HepG2 (cell line): ENCODE data around the gene GPX1. TPM values are rescaled to one million over a fixed set of nuclear protein-coding genes. Genes with fewer than 3 reads are reported as not detected.
A peak's percentile ranks its signal among the peaks of the same experiment; 100 is the strongest.

Experiments used
- ATAC-seq: fragments of 200-7000 bp; cut with Tn5 transposase; 3 replicates; pipeline ENCODE4 v1.9.1; 2020; ENCODE audit warnings: mild to moderate bottlenecking, moderate library complexity
- BruUV-seq: library from RNA; stranded (reverse); fragments of 400-500 nt; replicated peaks from 2 replicates; lab custom pipeline; 2021; lab: Mats Ljungman, UMichigan
- CTCF ChIA-PET: fragments of 300-600 bp; formaldehyde crosslinking; extraction: SDS; loops from one replicate; lab custom pipeline; 2021; ENCODE audit warnings: low total read pairs, inconsistent platforms, low intra/inter-chr PET ratio; lab: Yijun Ruan, JAX
- POLR2A ChIA-PET: fragments of 350-600 bp; sonication (Branson Sonifier 250); formaldehyde crosslinking; loops from one replicate; lab custom pipeline; 2020; ENCODE audit warnings: antibody characterized with exemption, inconsistent platforms; lab: Yijun Ruan, JAX
- DNase-seq: peaks from one replicate; pipeline ENCODE4 v3.0.0-alpha.2; 2015; ENCODE audit warnings: low spot score
- FAIRE-seq: peaks from 3 replicates; lab custom pipeline; 2011; peaks lifted over from hg19 to GRCh38; lab: Jason Lieb, UNC
- H2AFZ ChIP-seq: one replicate; pipeline ENCODE4 v1.6.1; 2011; ENCODE audit warnings: low read length, inconsistent platforms
- H3K27ac ChIP-seq: fragments of 300-600 bp; 3 replicates; pipeline ENCODE4 v1.8.0; 2011; ENCODE audit warnings: mixed run types, mild to moderate bottlenecking, mixed read lengths, low read length, inconsistent platforms; ENCODE audit not compliant: insufficient read depth; ENCODE audit errors: extremely low read length
- H3K27me3 ChIP-seq, 2 experiments: fragments of 200-600 bp in 1 of 2; 2 replicates in 1 of 2; 3 replicates in 1 of 2; pipeline versions ENCODE4 v1.6.0 to v1.8.0; 2011; ENCODE audit warnings: low read length in 2 of 2, mild to moderate bottlenecking in 2 of 2, moderate library complexity in 2 of 2, inconsistent platforms in 1 of 2; ENCODE audit not compliant: insufficient read depth in 2 of 2, control insufficient read depth in 1 of 2
- H3K36me3 ChIP-seq, 2 experiments: fragments of 200-600 bp in 1 of 2; replicated peaks in 1 of 2; 2 replicates in 1 of 2; 3 replicates in 1 of 2; pipeline versions ENCODE4 v1.5.1 to v1.8.0; 2011; ENCODE audit warnings: low read length in 2 of 2, inconsistent platforms in 1 of 2; ENCODE audit not compliant: insufficient read depth in 2 of 2, control insufficient read depth in 1 of 2
- H3K4me1 ChIP-seq: 2 replicates; pipeline ENCODE4 v1.5.1; 2012; ENCODE audit warnings: low read length, inconsistent platforms; ENCODE audit not compliant: insufficient read depth
- H3K4me2 ChIP-seq: 2 replicates; pipeline ENCODE4 v1.6.0; 2011; ENCODE audit warnings: low read depth, low read length, inconsistent platforms
- H3K4me3 ChIP-seq, 3 experiments: fragments of 200-600 bp in 1 of 3; sonication (generic), shearing (Covaris generic) in 1 of 3; replicated peaks in 1 of 3; 2 replicates each; pipeline ENCODE4 v1.5.1; 2011 to 2016; ENCODE audit warnings: low read length in 3 of 3, inconsistent platforms in 2 of 3, low read depth in 2 of 3, mild to moderate bottlenecking in 2 of 3, control low read depth in 1 of 3, mixed read lengths in 1 of 3; ENCODE audit not compliant: insufficient read depth in 1 of 3
- H3K79me2 ChIP-seq: one replicate; pipeline ENCODE4 v1.6.1; 2011; ENCODE audit warnings: low read length, inconsistent platforms; ENCODE audit not compliant: insufficient read depth
- H3K9ac ChIP-seq: 2 replicates; pipeline ENCODE4 v1.6.0; 2011; ENCODE audit warnings: mild to moderate bottlenecking, low read depth, low read length, inconsistent platforms; ENCODE audit not compliant: insufficient read depth
- H3K9me3 ChIP-seq: 2 replicates; pipeline ENCODE4 v1.5.1; 2012; ENCODE audit warnings: mild to moderate bottlenecking, low read length
- H4K20me1 ChIP-seq: 2 replicates; pipeline ENCODE4 v1.6.0; 2011; ENCODE audit warnings: inconsistent platforms, mild to moderate bottlenecking, low read length, moderate library complexity; ENCODE audit not compliant: insufficient read depth
- DPF2 ChIP-seq: sonication (generic); formaldehyde crosslinking; IDR thresholded peaks from 2 replicates; pipeline ENCODE4 v1.4.0; 2020; ENCODE audit warnings: mild to moderate bottlenecking, low read depth, missing genetic modification reagents, borderline replicate concordance
- LCORL ChIP-seq, 2 experiments: fragments of 450-650 bp in 1 of 2; sonication (generic) in 1 of 2; formaldehyde crosslinking in 1 of 2; IDR thresholded peaks; 2 replicates each; pipeline versions ENCODE4 v1.5.0 to v1.6.1; 2017 to 2020; ENCODE audit warnings: antibody characterized with exemption in 1 of 2, missing genetic modification reagents in 1 of 2
- MAF1 ChIP-seq: sonication (generic); formaldehyde crosslinking; IDR thresholded peaks from 2 replicates; pipeline ENCODE4 v1.5.0; 2020; ENCODE audit warnings: missing genetic modification reagents, borderline replicate concordance
- MTA1 ChIP-seq: sonication (generic); formaldehyde crosslinking; IDR thresholded peaks from 2 replicates; pipeline ENCODE4 v1.4.0; 2020; ENCODE audit warnings: missing genetic modification reagents, mild to moderate bottlenecking, borderline replicate concordance
- NFE2 ChIP-seq: sonication (generic); formaldehyde crosslinking; IDR thresholded peaks from 2 replicates; pipeline ENCODE4 v1.4.0; 2020; ENCODE audit warnings: missing genetic modification reagents
- PPARG ChIP-seq: conservative IDR thresholded peaks from 2 replicates; pipeline ENCODE4 v1.6.1; 2016; ENCODE audit warnings: missing biosample characterization, missing genetic modification reagents
- RBM22 ChIP-seq: fragments of 200-400 bp; formaldehyde crosslinking; optimal IDR thresholded peaks from 2 replicates; pipeline ENCODE3; 2017; ENCODE audit warnings: mild to moderate bottlenecking, low read length, moderate library complexity
- RORA ChIP-seq: sonication (generic); formaldehyde crosslinking; IDR thresholded peaks from 2 replicates; pipeline ENCODE4 v1.5.0; 2020; ENCODE audit warnings: mild to moderate bottlenecking, missing genetic modification reagents, moderate library complexity
- SNAPC2 ChIP-seq: sonication (generic); formaldehyde crosslinking; IDR thresholded peaks from 2 replicates; pipeline ENCODE4 v1.8.1; 2022; ENCODE audit warnings: mild to moderate bottlenecking, missing genetic modification reagents
- SSRP1 ChIP-seq: IDR thresholded peaks from 2 replicates; pipeline ENCODE4 v1.6.1; 2016; ENCODE audit warnings: control low read depth
- SYNCRIP ChIP-seq: fragments of 200-400 bp; formaldehyde crosslinking; IDR thresholded peaks from 2 replicates; pipeline ENCODE4 v1.6.1; 2018; ENCODE audit warnings: mild to moderate bottlenecking, low read depth, low read length; ENCODE audit not compliant: insufficient read depth
- ZNF256 ChIP-seq: sonication (generic); formaldehyde crosslinking; conservative IDR thresholded peaks from 2 replicates; pipeline ENCODE4 v1.4.0; 2020; ENCODE audit warnings: missing genetic modification reagents
- ZNF354B ChIP-seq: sonication (generic); formaldehyde crosslinking; IDR thresholded peaks from 2 replicates; pipeline ENCODE4 v1.8.0; 2022; ENCODE audit warnings: mild to moderate bottlenecking, missing genetic modification reagents
- ZNF382 ChIP-seq: sonication (generic); formaldehyde crosslinking; IDR thresholded peaks from 2 replicates; pipeline ENCODE4 v1.5.0; 2020; ENCODE audit warnings: missing genetic modification reagents, mild to moderate bottlenecking, borderline replicate concordance
- WGBS: methylation state at CpG from one replicate; pipeline ENCODE4 v1.1.6; 2017; ENCODE audit warnings: low lambda C conversion rate; 5-methylcytosine and 5-hydroxymethylcytosine counted together
- in situ Hi-C: cut with HindIII; loops from 2 replicates; pipeline ENCODE4 v1.10.0; 2017; ENCODE audit warnings: low pct_unique_long_range_greater_than_20kb; ENCODE audit not compliant: extremely low pct_ligation_motif_present
- intact Hi-C: fragments of 100-400 bp; cut with micrococcal nuclease; formaldehyde crosslinking; loops from one replicate; pipeline ENCODE4 v1.10.0; 2022; ENCODE audit not compliant: unreplicated experiment
- polyA plus RNA-seq, 8 experiments: library from polyadenylated mRNA; depleted of rRNA in 3 of 8; stranded (reverse) in 7 of 8; unstranded in 1 of 8; fragments of >200 nt; fragmentation: Illumina TruSeq in 4 of 8; extraction: Trizol in 4 of 8; gene quantifications; 2 replicates each; pipeline versions ENCODE4 v1.2.1 to v1.2.3, GENCODE V29; 2011 to 2016; ENCODE audit warnings: low read depth in 4 of 8, missing spikeins in 1 of 8, mixed read lengths in 1 of 8; ENCODE audit not compliant: insufficient read depth in 1 of 8
- total RNA-seq, 5 experiments: library from RNA; depleted of rRNA; stranded (reverse); fragments of >200 nt; fragmentation: Illumina TruSeq; extraction: Trizol; gene quantifications; 2 replicates each; pipeline ENCODE4 v1.2.3, GENCODE V29; 2016; ENCODE audit warnings: low read depth in 1 of 5
- TF ChIP-seq, protein P1 (sequence below): sonication (generic); formaldehyde crosslinking; IDR thresholded peaks from 2 replicates; pipeline ENCODE4 v1.4.0; 2020; ENCODE audit warnings: missing genetic modification reagents, mild to moderate bottlenecking, borderline replicate concordance
- TF ChIP-seq, protein P2 (sequence below): fragments of 450-650 bp; IDR thresholded peaks from 2 replicates; pipeline ENCODE4 v1.6.1; 2016

Gene GPX1
- total and polyA plus RNA-seq, 2 of the 13 experiments (the other 11 are each of a cell fraction or from before 2014, with no cell fraction given): 149 to 168 TPM

DNA sequence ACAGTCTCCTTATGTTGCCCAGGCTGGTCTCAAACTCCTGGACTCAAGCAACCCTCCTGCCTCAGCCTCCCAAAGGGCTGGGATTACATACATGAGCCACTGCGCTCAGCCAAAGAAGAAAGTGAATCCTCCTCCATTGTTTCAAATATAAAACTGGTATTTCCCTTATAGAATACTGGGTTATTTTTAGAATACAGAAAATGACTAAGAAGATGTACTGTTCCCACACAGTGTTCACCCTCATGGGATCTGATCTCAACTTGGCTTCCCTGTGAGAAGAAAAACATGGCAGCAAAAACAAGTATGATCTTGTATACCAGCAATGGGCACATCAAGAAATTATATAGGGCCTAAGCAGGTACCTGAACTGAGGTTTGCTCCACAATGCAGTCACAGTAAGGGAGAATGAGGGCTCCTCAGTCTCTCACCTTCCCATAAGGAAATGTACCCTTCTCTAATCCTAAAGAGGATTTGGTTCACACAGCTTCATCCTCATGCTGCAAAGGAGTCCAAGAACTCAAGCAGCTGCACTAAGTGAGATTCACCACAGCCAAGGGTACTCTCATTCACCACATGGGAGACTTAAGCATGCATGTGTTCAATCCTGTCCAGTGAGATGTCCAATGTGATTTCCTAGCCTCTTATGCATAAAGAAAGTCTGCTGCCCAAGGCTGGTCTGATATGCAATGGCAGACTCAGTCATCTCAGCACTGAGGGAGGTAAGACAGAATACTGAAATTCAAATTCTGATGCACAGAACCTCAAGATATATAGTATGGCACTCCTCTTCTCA, 44.1 kb downstream of the GPX1 start:
- ATAC-seq: no peak
- no peak overlapping the region for H3K4me3 ChIP-seq

DNA sequence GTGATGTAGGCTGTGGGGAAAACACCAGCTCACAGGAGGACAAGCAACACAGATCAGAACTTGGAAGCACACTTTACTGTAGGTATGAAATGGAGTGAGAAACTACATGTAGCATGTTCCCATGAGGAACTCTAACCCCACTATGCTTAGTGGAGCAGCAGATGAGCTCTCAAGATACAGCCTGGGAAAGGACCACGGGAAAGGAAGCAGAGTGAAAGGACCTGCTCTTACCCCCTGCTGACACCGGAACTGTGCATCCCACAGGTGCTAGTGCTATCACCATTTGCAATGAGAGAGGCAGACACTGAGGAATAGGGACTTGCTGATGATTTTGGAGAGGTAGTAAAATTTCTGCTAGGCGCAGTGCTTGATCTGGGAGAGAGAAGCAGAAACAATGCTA, 46.9 kb downstream of the GPX1 start:
- Histone ChIP-seq H3K27ac (no peak overlapping the region), H3K36me3 (peaks cover 10 to 31% of the 10 kb centered on the region in 2 experiments; a peak in 4 of 5 replicates), H3K9ac (no peak overlapping the region), H2AFZ (no peak overlapping the region), H3K79me2 (no peaks in the 10 kb centered on the region), H3K4me3 (no peak overlapping the region), H3K4me1 (no peaks in the 10 kb centered on the region), H3K4me2 (no peak overlapping the region), H4K20me1 (no peaks in the 10 kb centered on the region), H3K27me3 (no peaks in the 10 kb centered on the region), H3K9me3 (no peaks in the 10 kb centered on the region)
- ATAC-seq (no peak), DNase-seq (no peak), FAIRE-seq (no peak)
- in situ Hi-C loops (no loop called here), intact Hi-C loops (no loop called here)
- BruUV-seq: no TSS peak
- 95% methylated on average over 3 of the region's 3 CpGs for WGBS
- POLR2A ChIA-PET: no interaction called here
- CTCF ChIA-PET: no interaction called here
- TF ChIP-seq, protein P1, sequence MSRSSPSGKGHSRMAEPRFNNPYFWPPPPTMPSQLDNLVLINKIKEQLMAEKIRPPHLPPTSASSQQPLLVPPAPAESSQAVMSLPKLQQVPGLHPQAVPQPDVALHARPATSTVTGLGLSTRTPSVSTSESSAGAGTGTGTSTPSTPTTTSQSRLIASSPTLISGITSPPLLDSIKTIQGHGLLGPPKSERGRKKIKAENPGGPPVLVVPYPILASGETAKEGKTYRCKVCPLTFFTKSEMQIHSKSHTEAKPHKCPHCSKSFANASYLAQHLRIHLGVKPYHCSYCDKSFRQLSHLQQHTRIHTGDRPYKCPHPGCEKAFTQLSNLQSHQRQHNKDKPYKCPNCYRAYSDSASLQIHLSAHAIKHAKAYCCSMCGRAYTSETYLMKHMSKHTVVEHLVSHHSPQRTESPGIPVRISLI (CRISPR knock-in tag): no peak
- TF ChIP-seq LCORL (IDR thresholded peaks at IDR 0.05) (no peak), LCORL (CRISPR knock-in tag; IDR thresholded peaks at IDR 0.05) (no peak), ZNF354B (CRISPR knock-in tag) (no peak), SYNCRIP (no peak), DPF2 (CRISPR knock-in tag) (no peak), PPARG (CRISPR knock-in tag) (no peak), RORA (no peak), SNAPC2 (no peak), SSRP1 (CRISPR knock-in tag) (no peak), RBM22 (no peak)

More for the DNA sequence above, 44.1 kb downstream of the GPX1 start:
- Histone ChIP-seq H3K9ac (no peak overlapping the region), H3K4me1 (no peaks in the 10 kb centered on the region), H3K79me2 (no peaks in the 10 kb centered on the region), H3K9me3 (no peaks in the 10 kb centered on the region), H3K4me2 (no peak overlapping the region), H4K20me1 (no peaks in the 10 kb centered on the region), H3K36me3 (peaks cover 17 to 42% of the 10 kb centered on the region in 2 experiments; a peak in 4 of 5 replicates), H3K27ac (no peak overlapping the region), H3K27me3 (no peaks in the 10 kb centered on the region), H2AFZ (no peak overlapping the region)
- ChIA-PET CTCF (no interaction called here), POLR2A (no interaction called here)
- BruUV-seq: no TSS peak
- intact Hi-C loops (no loop called here), in situ Hi-C loops (no loop called here)
- WGBS: 100% methylated on average over 1 of the region's 1 CpG
- no peak for TF ChIP-seq ZNF382 (CRISPR knock-in tag)
- TF ChIP-seq, protein P2, sequence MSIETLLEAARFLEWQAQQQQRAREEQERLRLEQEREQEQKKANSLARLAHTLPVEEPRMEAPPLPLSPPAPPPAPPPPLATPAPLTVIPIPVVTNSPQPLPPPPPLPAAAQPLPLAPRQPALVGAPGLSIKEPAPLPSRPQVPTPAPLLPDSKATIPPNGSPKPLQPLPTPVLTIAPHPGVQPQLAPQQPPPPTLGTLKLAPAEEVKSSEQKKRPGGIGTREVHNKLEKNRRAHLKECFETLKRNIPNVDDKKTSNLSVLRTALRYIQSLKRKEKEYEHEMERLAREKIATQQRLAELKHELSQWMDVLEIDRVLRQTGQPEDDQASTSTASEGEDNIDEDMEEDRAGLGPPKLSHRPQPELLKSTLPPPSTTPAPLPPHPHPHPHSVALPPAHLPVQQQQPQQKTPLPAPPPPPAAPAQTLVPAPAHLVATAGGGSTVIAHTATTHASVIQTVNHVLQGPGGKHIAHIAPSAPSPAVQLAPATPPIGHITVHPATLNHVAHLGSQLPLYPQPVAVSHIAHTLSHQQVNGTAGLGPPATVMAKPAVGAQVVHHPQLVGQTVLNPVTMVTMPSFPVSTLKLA: peak; percentile 78
- no peak for TF ChIP-seq NFE2 (CRISPR knock-in tag)
- TF ChIP-seq MAF1: no peak
- TF ChIP-seq MTA1 (CRISPR knock-in tag): no peak
- no peak for TF ChIP-seq ZNF256 (CRISPR knock-in tag)
- no peak for DNase-seq
- FAIRE-seq: no peak
